Hepatocyte (in vitro differentiated cells): Measurements from ENCODE around the gene TIGD2. TPM values are rescaled to one million over a fixed set of nuclear protein-coding genes. Genes with fewer than 3 reads are reported as not detected.

Source experiments
- DNase-seq: peaks from one replicate; pipeline ENCODE4 v3.0.0-alpha.2; 2016; ENCODE audit warnings: low spot score
- H2AFZ ChIP-seq: fragments of 200-600 bp; sonication (generic); 2 replicates; pipeline ENCODE4 v1.6.0; 2016; ENCODE audit warnings: antibody characterized with exemption, mild to moderate bottlenecking
- H3K27ac ChIP-seq: fragments of 200-600 bp; sonication (generic); 2 replicates; pipeline ENCODE4 v1.5.1; 2016; ENCODE audit warnings: mild to moderate bottlenecking
- H3K27me3 ChIP-seq: fragments of 200-600 bp; sonication (generic); 2 replicates; pipeline ENCODE4 v1.6.1; 2016
- H3K36me3 ChIP-seq: fragments of 200-600 bp; sonication (generic); replicated peaks from 2 replicates; pipeline ENCODE4 v1.5.1; 2016; ENCODE audit warnings: low read depth; ENCODE audit not compliant: insufficient read depth
- H3K4me1 ChIP-seq: fragments of 200-600 bp; sonication (generic); 2 replicates; pipeline ENCODE4 v1.5.1; 2016; ENCODE audit warnings: mild to moderate bottlenecking, moderate library complexity; ENCODE audit not compliant: insufficient read depth
- H3K4me2 ChIP-seq: fragments of 200-600 bp; sonication (generic); 2 replicates; pipeline ENCODE4 v1.6.0; 2016
- H3K4me3 ChIP-seq: fragments of 200-600 bp; sonication (generic); 2 replicates; pipeline ENCODE4 v1.5.1; 2016; ENCODE audit warnings: mild to moderate bottlenecking
- H3K79me2 ChIP-seq: fragments of 200-600 bp; sonication (generic); 2 replicates; pipeline ENCODE4 v1.6.0; 2017; ENCODE audit warnings: mild to moderate bottlenecking
- H3K9me2 ChIP-seq: fragments of 200-600 bp; sonication (generic); replicated peaks from 2 replicates; pipeline ENCODE4 v1.6.0; 2017; ENCODE audit warnings: mild to moderate bottlenecking; ENCODE audit not compliant: insufficient read depth
- H3K9me3 ChIP-seq: fragments of 200-600 bp; sonication (generic); 2 replicates; pipeline ENCODE4 v1.5.1; 2016; ENCODE audit warnings: low read depth, mild to moderate bottlenecking
- H4K20me1 ChIP-seq: fragments of 200-600 bp; sonication (generic); 2 replicates; pipeline ENCODE4 v1.6.0; 2016; ENCODE audit warnings: mild to moderate bottlenecking; ENCODE audit not compliant: insufficient read depth, poor library complexity, severe bottlenecking
- CTCF ChIP-seq: fragments of 200-600 bp; sonication (generic); IDR thresholded peaks from 2 replicates; pipeline ENCODE4 v1.5.1; 2016; ENCODE audit warnings: antibody characterized with exemption, mild to moderate bottlenecking; ENCODE audit not compliant: poor library complexity
- EZH2 ChIP-seq: fragments of 200-600 bp; sonication (generic); IDR thresholded peaks from 2 replicates; pipeline ENCODE4 v1.6.1; 2016; ENCODE audit warnings: antibody characterized with exemption, mild to moderate bottlenecking, borderline replicate concordance
- EZH2phosphoT487 ChIP-seq: fragments of 200-600 bp; sonication (generic); IDR thresholded peaks from one replicate; pipeline ENCODE4 v1.6.1; 2018; ENCODE audit warnings: antibody characterized with exemption, mild to moderate bottlenecking, low read depth, moderate library complexity; ENCODE audit not compliant: unreplicated experiment, severe bottlenecking
- WGBS: methylation state at CpG from one replicate; pipeline ENCODE4 v1.1.6; 2016; ENCODE audit warnings: low lambda C conversion rate; ENCODE audit errors: missing lambda C conversion rate; 5-methylcytosine and 5-hydroxymethylcytosine counted together
- polyA plus RNA-seq: library from polyadenylated mRNA; unstranded; fragments of >200 nt; fragmentation: Nextera tagmentation; extraction: Ambion mirVana; gene quantifications from 2 replicates; pipeline ENCODE4 v1.2.1, GENCODE V29; 2016
- total RNA-seq: library from RNA; depleted of rRNA; stranded (reverse); fragments of >200 nt; gene quantifications from 2 replicates; pipeline ENCODE4 v1.2.3, GENCODE V29; 2014

Gene TIGD2
- total and polyA plus RNA-seq, 2 experiments from 2014 or later = 10.0 to 15.7 TPM

GRCh38 chr4:89100853-89101252 lies 10.5 kb upstream of the TIGD2 start:
- H3K4me2 ChIP-seq = no peak overlapping the region
- H3K36me3 ChIP-seq = no peaks in the 10 kb centered on the region
- no peaks in the 10 kb centered on the region for H3K27me3 ChIP-seq
- no peak overlapping the region for H2AFZ ChIP-seq
- no peak for TF ChIP-seq CTCF
- no peak for TF ChIP-seq EZH2phosphoT487
- TF ChIP-seq EZH2 = no peak
- 84% methylated on average over 3 of the region's 3 CpGs for WGBS
- no peaks in the 10 kb centered on the region for H3K79me2 ChIP-seq
- no peaks in the 10 kb centered on the region for H3K9me2 ChIP-seq
- no peak for DNase-seq
- H3K4me1 ChIP-seq = no peaks in the 10 kb centered on the region
- no peaks in the 10 kb centered on the region for H4K20me1 ChIP-seq
- no peak overlapping the region for H3K27ac ChIP-seq
- H3K9me3 ChIP-seq = no peaks in the 10 kb centered on the region
- H3K4me3 ChIP-seq = no peak overlapping the region

- Histone ChIP-seq H3K4me1 (no peaks in the 10 kb centered on the region), H3K36me3 (no peaks in the 10 kb centered on the region), H3K9me3 (no peaks in the 10 kb centered on the region), H2AFZ (no peak overlapping the region), H3K27me3 (no peaks in the 10 kb centered on the region), H3K79me2 (no peaks in the 10 kb centered on the region), H3K4me3 (no peak overlapping the region), H4K20me1 (no peaks in the 10 kb centered on the region), H3K27ac (no peak overlapping the region), H3K9me2 (no peaks in the 10 kb centered on the region), H3K4me2 (no peak overlapping the region)
- TF ChIP-seq EZH2 (no peak), EZH2phosphoT487 (no peak), CTCF (no peak)
- DNase-seq = no peak
- WGBS = 94% methylated on average over 11 of the region's 11 CpGs
Observed at GRCh38 chr4:89101256-89102161, 9.8 kb upstream of the TIGD2 start.

GRCh38 chr4:89105726-89106125 lies 5.6 kb upstream of the TIGD2 start:
- H2AFZ ChIP-seq = no peak overlapping the region
- no peaks in the 10 kb centered on the region for H3K36me3 ChIP-seq
- no peak overlapping the region for H3K27ac ChIP-seq
- H4K20me1 ChIP-seq = no peaks in the 10 kb centered on the region
- H3K9me3 ChIP-seq = no peaks in the 10 kb centered on the region
- H3K4me1 ChIP-seq = no peaks in the 10 kb centered on the region
- no peak for DNase-seq
- no peaks in the 10 kb centered on the region for H3K9me2 ChIP-seq
- no peak overlapping the region for H3K4me2 ChIP-seq
- H3K79me2 ChIP-seq = no peaks in the 10 kb centered on the region
- H3K4me3 ChIP-seq = no peak overlapping the region
- no peaks in the 10 kb centered on the region for H3K27me3 ChIP-seq
- TF ChIP-seq EZH2phosphoT487 (no peak), EZH2 (no peak), CTCF (no peak)
- WGBS = 94% methylated on average over 6 of the region's 6 CpGs
